H1 (cell line): ENCODE results near the gene NFE2L2. TPM values are rescaled to one million over a fixed set of nuclear protein-coding genes. Genes with fewer than 3 reads are reported as not detected.

ENCODE experiments used
- CHD7 ChIP-seq: fragments of 300-600 bp; sonication (generic); IDR thresholded peaks from 2 replicates; pipeline ENCODE4 v1.7.1; 2012; ENCODE audit warnings: low read length, moderate library complexity, mild to moderate bottlenecking, inconsistent platforms; ENCODE audit not compliant: insufficient replicate concordance
- POU5F1 ChIP-seq: IDR thresholded peaks from 2 replicates; pipeline ENCODE4 v1.6.1; 2011; ENCODE audit warnings: low read depth, mild to moderate bottlenecking, low read length, moderate library complexity
- SUZ12 ChIP-seq: fragments of 200-600 bp; sonication (generic); IDR thresholded peaks from 2 replicates; pipeline ENCODE4 v1.6.1; 2012; ENCODE audit warnings: mild to moderate bottlenecking, inconsistent platforms, low read length, moderate library complexity, mixed read lengths
- polyA plus RNA-seq, 7 experiments: library from polyadenylated mRNA; depleted of rRNA in 3 of 7; stranded (reverse) in 5 of 7; unstranded in 2 of 7; fragments of >200 nt in 5 of 7; fragments of 200-250 nt in 2 of 7; gene quantifications; 1 replicate in 5 of 7; 2 replicates in 1 of 7; 4 replicates in 1 of 7; pipeline versions ENCODE4 v1.2.1 to v1.2.3, GENCODE V29; 2011 to 2013; ENCODE audit warnings: missing spikeins in 2 of 7, mixed read lengths in 2 of 7
- total RNA-seq: library from RNA; stranded (reverse); fragmentation: NEBNext Ultra II Directional; extraction: Animal tissue kit (Norgen Biotek cat#: 25700); gene quantifications from 2 replicates; pipeline ENCODE4 v1.2.1, GENCODE V29; 2021

NFE2L2 gene
- total and polyA plus RNA-seq, 2 of the 8 experiments (the other 6 are each of a cell fraction or from before 2014, with no cell fraction given) = 33.2 to 34.5 TPM

- TF ChIP-seq CHD7 = no peak
- TF ChIP-seq SUZ12 = no peak
- no peak for TF ChIP-seq POU5F1
- TF ChIP-seq, all 59 proteins: peak for 0
Measured at GRCh38 chr2:177234267-177234666, 30.3 kb downstream of the NFE2L2 start (continued).
